Panc1 (cell line): Measurements from ENCODE around the gene PVALB. TPM values are rescaled to one million over a fixed set of nuclear protein-coding genes. Genes with fewer than 3 reads are reported as not detected.

Experiments used
- ATAC-seq: fragments of 200-7000 bp; cut with Tn5 transposase; 2 replicates; pipeline ENCODE4 v1.9.1; 2020; ENCODE audit warnings: mild to moderate bottlenecking, moderate library complexity
- BruUV-seq: library from RNA; stranded (reverse); fragments of 400-500 nt; replicated peaks from 2 replicates; lab custom pipeline; 2021; lab: Mats Ljungman, UMichigan
- CTCF ChIA-PET: fragments of 300-600 bp; sonication (Branson Sonifier 250); formaldehyde crosslinking; loops from one replicate; lab custom pipeline; 2022; ENCODE audit warnings: antibody characterized with exemption; lab: Charles Lee
- POLR2A ChIA-PET: fragments of 300-600 bp; sonication (Branson Sonifier 250); formaldehyde crosslinking; loops from one replicate; lab custom pipeline; 2022; ENCODE audit warnings: antibody characterized with exemption; lab: Charles Lee
- DNase-seq: peaks from one replicate; pipeline ENCODE4 v3.0.0-alpha.2; 2010; ENCODE audit warnings: low read depth, low spot score
- H3K27ac ChIP-seq: 2 replicates; pipeline ENCODE4 v1.5.1; 2011; ENCODE audit warnings: mild to moderate bottlenecking, low read length, inconsistent platforms
- H3K27me3 ChIP-seq: fragments of 200-500 bp; sonication (Bioruptor generic); 2 replicates; pipeline ENCODE4 v1.6.0; 2014; ENCODE audit warnings: low read length, inconsistent platforms; ENCODE audit not compliant: control insufficient read depth, insufficient read depth
- H3K36me3 ChIP-seq: fragments of 200-500 bp; sonication (Bioruptor generic); 2 replicates; pipeline ENCODE4 v1.5.1; 2014; ENCODE audit warnings: inconsistent platforms, mild to moderate bottlenecking, low read length, moderate library complexity; ENCODE audit not compliant: control insufficient read depth, insufficient read depth
- H3K4me1 ChIP-seq: 2 replicates; pipeline ENCODE4 v1.5.1; 2011; ENCODE audit warnings: inconsistent platforms, mild to moderate bottlenecking, low read length, moderate library complexity; ENCODE audit not compliant: control insufficient read depth, insufficient read depth
- H3K4me3 ChIP-seq, 2 experiments: 2 replicates each; pipeline ENCODE4 v1.5.1; 2011 to 2012; ENCODE audit warnings: low read depth in 2 of 2, low read length in 2 of 2, mild to moderate bottlenecking in 2 of 2, inconsistent platforms in 1 of 2, moderate library complexity in 1 of 2
- H3K9me3 ChIP-seq: fragments of 200-500 bp; sonication (Bioruptor generic); 2 replicates; pipeline ENCODE4 v1.5.1; 2014; ENCODE audit warnings: low read depth, mild to moderate bottlenecking, inconsistent platforms, low read length, moderate library complexity; ENCODE audit not compliant: control insufficient read depth, insufficient read depth
- POLR2AphosphoS5 ChIP-seq: IDR thresholded peaks from 2 replicates; pipeline ENCODE4 v1.6.1; 2012; ENCODE audit warnings: mild to moderate bottlenecking, low read depth, low read length, moderate library complexity
- REST ChIP-seq, 2 experiments: IDR thresholded peaks; 2 replicates each; pipeline ENCODE4 v1.6.1; 2011 to 2012; ENCODE audit warnings: low read depth in 2 of 2, control low read depth in 1 of 2, low read length in 1 of 2, mild to moderate bottlenecking in 1 of 2, moderate library complexity in 1 of 2; ENCODE audit not compliant: insufficient read depth in 1 of 2
- SIN3A ChIP-seq: IDR thresholded peaks from 2 replicates; pipeline ENCODE4 v1.6.1; 2012; ENCODE audit warnings: low read depth, mild to moderate bottlenecking, low read length, moderate library complexity, borderline replicate concordance; ENCODE audit not compliant: insufficient read depth
- TCF7L2 ChIP-seq: IDR thresholded peaks from 2 replicates; pipeline ENCODE4 v1.6.1; 2011; ENCODE audit warnings: mild to moderate bottlenecking, low read depth, low read length, inconsistent platforms
- in situ Hi-C: cut with HindIII; loops from 2 replicates; pipeline ENCODE4 v1.10.0; 2016; ENCODE audit warnings: low sequenced_read_pairs, low pct_unique_long_range_greater_than_20kb
- intact Hi-C: fragments of 100-400 bp; cut with micrococcal nuclease; formaldehyde crosslinking; loops from one replicate; pipeline ENCODE4 v1.10.0; 2022; ENCODE audit not compliant: unreplicated experiment
- total RNA-seq: library from RNA; stranded (reverse); gene quantifications from one replicate; pipeline ENCODE4 v1.2.1, GENCODE V29; 2021; ENCODE audit not compliant: unreplicated experiment
- TF ChIP-seq, protein P1 (sequence below): fragments of 450-650 bp; IDR thresholded peaks from 2 replicates; pipeline ENCODE4 v1.5.1; 2017; ENCODE audit warnings: mild to moderate bottlenecking

The PVALB gene
- total RNA-seq, 1 experiment from 2014 or later: not detected

DNA sequence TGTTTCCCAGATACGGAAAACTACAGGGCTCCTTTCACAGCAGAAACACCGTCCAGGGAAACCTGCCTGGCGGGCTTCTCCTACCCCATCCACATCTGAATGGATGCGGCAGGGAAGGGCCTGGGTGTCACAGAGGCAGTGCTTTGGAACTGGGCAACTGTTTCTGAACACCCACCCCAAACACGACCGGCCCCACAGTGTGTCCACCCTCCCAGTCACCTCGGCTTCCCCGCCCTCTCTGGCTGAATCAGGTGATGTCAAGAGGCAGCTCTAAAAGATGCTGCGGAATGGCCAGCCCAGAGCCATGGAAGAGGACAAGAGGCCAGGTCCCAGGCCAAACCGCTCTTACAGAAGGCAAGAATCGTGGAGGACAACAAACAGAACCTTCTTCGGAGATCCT, 62.9 kb downstream of the PVALB start:
- TF ChIP-seq POLR2AphosphoS5 (no peak), REST (IDR thresholded peaks at IDR 0.05; ENCODE audit: insufficient read depth in 1 of 2, low read depth in 2 of 2, low read length in 1 of 2) (no peak), TCF7L2 (no peak), SIN3A (no peak)
- TF ChIP-seq, protein P1, sequence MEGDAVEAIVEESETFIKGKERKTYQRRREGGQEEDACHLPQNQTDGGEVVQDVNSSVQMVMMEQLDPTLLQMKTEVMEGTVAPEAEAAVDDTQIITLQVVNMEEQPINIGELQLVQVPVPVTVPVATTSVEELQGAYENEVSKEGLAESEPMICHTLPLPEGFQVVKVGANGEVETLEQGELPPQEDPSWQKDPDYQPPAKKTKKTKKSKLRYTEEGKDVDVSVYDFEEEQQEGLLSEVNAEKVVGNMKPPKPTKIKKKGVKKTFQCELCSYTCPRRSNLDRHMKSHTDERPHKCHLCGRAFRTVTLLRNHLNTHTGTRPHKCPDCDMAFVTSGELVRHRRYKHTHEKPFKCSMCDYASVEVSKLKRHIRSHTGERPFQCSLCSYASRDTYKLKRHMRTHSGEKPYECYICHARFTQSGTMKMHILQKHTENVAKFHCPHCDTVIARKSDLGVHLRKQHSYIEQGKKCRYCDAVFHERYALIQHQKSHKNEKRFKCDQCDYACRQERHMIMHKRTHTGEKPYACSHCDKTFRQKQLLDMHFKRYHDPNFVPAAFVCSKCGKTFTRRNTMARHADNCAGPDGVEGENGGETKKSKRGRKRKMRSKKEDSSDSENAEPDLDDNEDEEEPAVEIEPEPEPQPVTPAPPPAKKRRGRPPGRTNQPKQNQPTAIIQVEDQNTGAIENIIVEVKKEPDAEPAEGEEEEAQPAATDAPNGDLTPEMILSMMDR: no peak
- no peak overlapping the region for H3K4me3 ChIP-seq
- no peak overlapping the region for H3K27ac ChIP-seq
- H3K36me3 ChIP-seq: no peaks in the 10 kb centered on the region
- intact Hi-C loops: no loop called here
- no TSS peak for BruUV-seq
- no peak for DNase-seq
- no peaks in the 10 kb centered on the region for H3K27me3 ChIP-seq
- H3K9me3 ChIP-seq: no peaks in the 10 kb centered on the region
- CTCF ChIA-PET: no interaction called here
- no peaks in the 10 kb centered on the region for H3K4me1 ChIP-seq
- POLR2A ChIA-PET: no interaction called here
- ATAC-seq: no peak
- in situ Hi-C loops: no loop called here

- POLR2A ChIA-PET: interaction anchor here (0.6 kb wide), 1 partner anchor 181 kb away, joined by 5 read pairs; no protein-coding TSS in a partner anchor
- ATAC-seq: no peak
- Histone ChIP-seq H3K4me1 (no peaks in the 10 kb centered on the region), H3K4me3 (no peak overlapping the region), H3K27me3 (no peaks in the 10 kb centered on the region), H3K27ac (no peak overlapping the region), H3K36me3 (no peaks in the 10 kb centered on the region), H3K9me3 (no peaks in the 10 kb centered on the region)
- in situ Hi-C loops: no loop called here
- intact Hi-C loops: no loop called here
- DNase-seq: no peak
- no TSS peak for BruUV-seq
- CTCF ChIA-PET: interaction anchor here (0.5 to 0.6 kb wide), 2 partner anchors 207 to 244 kb away, joined by 3 to 7 read pairs; no protein-coding TSS in a partner anchor
- TF ChIP-seq, protein P1: no peak
- peak; percentile 77 to 81 for TF ChIP-seq REST (IDR thresholded peaks at IDR 0.05; ENCODE audit: insufficient read depth in 1 of 2, low read depth in 2 of 2, low read length in 1 of 2)
- no peak for TF ChIP-seq POLR2AphosphoS5
These were observed 63.6 kb downstream of the PVALB start for GRCh38 chr22:36753120-36753802.
